AG20443 (cell line): ENCODE results near the gene LIN52.
"Not testable (repeated sequence)": the region's sequence is repeated elsewhere in the genome, so short reads cannot be mapped to it uniquely, and the experiment has no call there.

Experiments
- DNase-seq: peaks from one replicate; pipeline ENCODE4 v3.0.0; 2012; ENCODE audit warnings: low spot score, mixed read lengths

The LIN52 gene

GRCh38 chr14:74109369-74109768, 24.6 kb downstream of the LIN52 start:
- DNase-seq = no peak

- DNase-seq = peak; percentile 66
Measured at GRCh38 chr14:74111395-74112216, 26.9 kb downstream of the LIN52 start.

GRCh38 chr14:74125487-74125886, 40.7 kb downstream of the LIN52 start:
- not testable (repeated sequence) for DNase-seq

GRCh38 chr14:74126315-74127013, 41.7 kb downstream of the LIN52 start:
- DNase-seq = no peak

- no peak for DNase-seq
Measured at GRCh38 chr14:74127634-74128033, 42.9 kb downstream of the LIN52 start.

- DNase-seq = no peak
Measured at GRCh38 chr14:74133833-74134481, 49.2 kb downstream of the LIN52 start.

- DNase-seq = no peak
Measured at GRCh38 chr14:74134484-74134883, 49.7 kb downstream of the LIN52 start.

GRCh38 chr14:74135426-74135825, 50.7 kb downstream of the LIN52 start:
- DNase-seq = no peak

- no peak for DNase-seq
Measured at GRCh38 chr14:74140374-74140850, 55.7 kb downstream of the LIN52 start.

- DNase-seq = peak; percentile 11
Measured at GRCh38 chr14:74141703-74142102, 56.9 kb downstream of the LIN52 start.

GRCh38 chr14:74142523-74142922, 57.8 kb downstream of the LIN52 start:
- no peak for DNase-seq

GRCh38 chr14:74144789-74145188, 60.0 kb downstream of the LIN52 start:
- no peak for DNase-seq

- DNase-seq = no peak
Measured at GRCh38 chr14:74147571-74147970, 62.8 kb downstream of the LIN52 start.

GRCh38 chr14:74148705-74149104, 63.9 kb downstream of the LIN52 start:
- no peak for DNase-seq

- DNase-seq = no peak
Measured at GRCh38 chr14:74155287-74155686, 70.5 kb downstream of the LIN52 start.

GRCh38 chr14:74155749-74156148, 71.0 kb downstream of the LIN52 start:
- no peak for DNase-seq

- no peak for DNase-seq
Measured at GRCh38 chr14:74160763-74161162, 76.0 kb downstream of the LIN52 start.

GRCh38 chr14:74161526-74162158, 76.9 kb downstream of the LIN52 start:
- no peak for DNase-seq

- DNase-seq = no peak
Measured at GRCh38 chr14:74169906-74170305, 85.2 kb downstream of the LIN52 start.

GRCh38 chr14:74176400-74176793, 91.6 kb downstream of the LIN52 start:
- DNase-seq = no peak

GRCh38 chr14:74179856-74180255, 95.1 kb downstream of the LIN52 start:
- no peak for DNase-seq

- DNase-seq = no peak
Measured at GRCh38 chr14:74190927-74191575, 106.3 kb downstream of the LIN52 start.
